GM12873 (cell line): ENCODE results near the gene APOA1.

Source experiments
- TF ChIP-seq, protein P1 (sequence below): IDR thresholded peaks from 2 replicates; pipeline ENCODE4 v1.5.1; 2012; ENCODE audit warnings: low read depth, mild to moderate bottlenecking, moderate library complexity, low read length, control low read depth; ENCODE audit not compliant: insufficient read depth; ENCODE audit errors: missing control alignments

APOA1 gene

GRCh38 chr11:116829525-116830183 lies 7.8 kb downstream of the APOA1 start, which contains the start of gene APOC3:
TSS of gene APOC3 (plus strand) at chr11:116829907. CDS start at chr11:116830583, 676 bp downstream.
- TF ChIP-seq, protein P1, sequence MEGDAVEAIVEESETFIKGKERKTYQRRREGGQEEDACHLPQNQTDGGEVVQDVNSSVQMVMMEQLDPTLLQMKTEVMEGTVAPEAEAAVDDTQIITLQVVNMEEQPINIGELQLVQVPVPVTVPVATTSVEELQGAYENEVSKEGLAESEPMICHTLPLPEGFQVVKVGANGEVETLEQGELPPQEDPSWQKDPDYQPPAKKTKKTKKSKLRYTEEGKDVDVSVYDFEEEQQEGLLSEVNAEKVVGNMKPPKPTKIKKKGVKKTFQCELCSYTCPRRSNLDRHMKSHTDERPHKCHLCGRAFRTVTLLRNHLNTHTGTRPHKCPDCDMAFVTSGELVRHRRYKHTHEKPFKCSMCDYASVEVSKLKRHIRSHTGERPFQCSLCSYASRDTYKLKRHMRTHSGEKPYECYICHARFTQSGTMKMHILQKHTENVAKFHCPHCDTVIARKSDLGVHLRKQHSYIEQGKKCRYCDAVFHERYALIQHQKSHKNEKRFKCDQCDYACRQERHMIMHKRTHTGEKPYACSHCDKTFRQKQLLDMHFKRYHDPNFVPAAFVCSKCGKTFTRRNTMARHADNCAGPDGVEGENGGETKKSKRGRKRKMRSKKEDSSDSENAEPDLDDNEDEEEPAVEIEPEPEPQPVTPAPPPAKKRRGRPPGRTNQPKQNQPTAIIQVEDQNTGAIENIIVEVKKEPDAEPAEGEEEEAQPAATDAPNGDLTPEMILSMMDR: no peak

DNA sequence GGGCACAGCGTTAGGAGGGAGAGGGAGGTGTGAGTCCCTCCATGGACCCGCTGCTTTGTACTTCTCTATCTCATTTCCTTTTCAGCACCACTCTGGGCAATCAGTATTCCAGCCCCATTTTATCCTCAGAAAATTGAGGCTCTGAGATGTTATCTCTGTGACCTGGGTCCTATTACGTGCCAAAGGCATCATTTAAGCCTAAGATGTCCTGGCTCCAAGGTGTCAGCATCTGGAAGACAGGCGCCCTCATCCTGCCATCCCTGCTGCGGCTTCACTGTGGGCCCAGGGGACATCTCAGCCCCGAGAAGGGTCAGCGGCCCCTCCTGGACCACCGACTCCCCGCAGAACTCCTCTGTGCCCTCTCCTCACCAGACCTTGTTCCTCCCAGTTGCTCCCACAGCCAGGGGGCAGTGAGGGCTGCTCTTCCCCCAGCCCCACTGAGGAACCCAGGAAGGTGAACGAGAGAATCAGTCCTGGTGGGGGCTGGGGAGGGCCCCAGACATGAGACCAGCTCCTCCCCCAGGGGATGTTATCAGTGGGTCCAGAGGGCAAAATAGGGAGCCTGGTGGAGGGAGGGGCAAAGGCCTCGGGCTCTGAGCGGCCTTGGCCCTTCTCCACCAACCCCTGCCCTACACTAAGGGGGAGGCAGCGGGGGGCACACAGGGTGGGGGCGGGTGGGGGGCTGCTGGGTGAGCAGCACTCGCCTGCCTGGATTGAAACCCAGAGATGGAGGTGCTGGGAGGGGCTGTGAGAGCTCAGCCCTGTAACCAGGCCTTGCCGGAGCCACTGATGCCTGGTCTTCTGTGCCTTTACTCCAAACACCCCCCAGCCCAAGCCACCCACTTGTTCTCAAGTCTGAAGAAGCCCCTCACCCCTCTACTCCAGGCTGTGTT lies 8.5 kb downstream of the APOA1 start:
- TF ChIP-seq, protein P1: no peak

- TF ChIP-seq, protein P1: no peak
Measured at GRCh38 chr11:116827461-116827860, 10.0 kb downstream of the APOA1 start.

DNA sequence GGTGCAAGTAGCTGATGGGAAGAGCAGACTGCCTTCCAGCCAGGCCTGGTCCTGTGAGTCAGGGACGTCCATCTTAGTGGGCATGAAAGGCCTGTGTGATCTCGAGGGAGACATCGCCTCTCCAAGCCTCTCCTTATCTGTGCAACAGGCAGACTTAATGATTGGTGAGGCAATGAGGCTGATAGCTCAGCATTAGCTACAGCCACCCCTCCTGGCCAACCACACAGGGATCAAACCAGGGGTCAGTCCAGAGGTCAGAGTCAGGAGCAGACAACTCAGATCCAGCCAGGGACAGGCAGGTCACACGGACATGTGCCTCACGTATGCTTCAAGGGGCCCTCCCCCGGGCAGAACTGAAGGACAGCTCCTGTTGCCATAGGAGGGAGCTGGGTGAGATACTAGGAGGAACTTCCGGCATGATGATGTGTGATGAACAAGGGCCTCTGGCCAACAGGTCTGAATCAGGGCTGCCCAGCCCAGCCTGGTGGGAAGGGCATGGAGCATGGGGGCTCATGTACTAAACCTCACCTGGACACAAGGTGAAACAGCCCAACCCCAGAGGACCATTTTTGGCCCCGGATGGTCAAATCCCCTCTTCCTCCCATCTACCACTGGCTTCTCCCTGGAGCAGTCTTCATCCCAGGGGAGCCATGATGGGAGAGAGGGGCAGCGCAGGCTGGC lies 10.5 kb downstream of the APOA1 start:
- TF ChIP-seq, protein P1: no peak

- TF ChIP-seq, protein P1: no peak
Measured at GRCh38 chr11:116825854-116826750, 11.3 kb downstream of the APOA1 start.

DNA sequence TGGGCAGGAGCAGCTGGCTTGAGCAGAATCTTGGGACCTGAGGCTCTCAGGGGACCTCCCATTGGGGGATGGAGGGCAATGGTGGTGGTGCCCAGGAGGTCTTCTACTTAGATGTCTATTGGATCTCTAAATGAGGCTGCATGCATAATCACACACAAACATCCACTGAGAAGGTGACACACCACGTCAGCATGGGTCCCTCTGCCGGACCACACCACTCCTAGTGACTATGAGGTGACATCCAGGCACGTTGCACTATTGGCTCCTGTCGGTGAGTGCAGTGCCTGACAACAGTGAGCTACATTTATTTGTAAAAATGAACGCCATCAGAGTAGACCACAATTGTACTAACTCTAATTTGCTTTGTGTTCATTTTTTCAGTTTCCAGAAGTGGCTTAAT lies 12.0 kb downstream of the APOA1 start:
- TF ChIP-seq, protein P1: no peak
